SK-N-DZ (cell line): ENCODE measurements around the gene CTBP2.

Experiments
- DNase-seq: peaks from one replicate; pipeline ENCODE4 v3.0.0-alpha.2; 2015; ENCODE audit warnings: low spot score

Gene CTBP2

DNA sequence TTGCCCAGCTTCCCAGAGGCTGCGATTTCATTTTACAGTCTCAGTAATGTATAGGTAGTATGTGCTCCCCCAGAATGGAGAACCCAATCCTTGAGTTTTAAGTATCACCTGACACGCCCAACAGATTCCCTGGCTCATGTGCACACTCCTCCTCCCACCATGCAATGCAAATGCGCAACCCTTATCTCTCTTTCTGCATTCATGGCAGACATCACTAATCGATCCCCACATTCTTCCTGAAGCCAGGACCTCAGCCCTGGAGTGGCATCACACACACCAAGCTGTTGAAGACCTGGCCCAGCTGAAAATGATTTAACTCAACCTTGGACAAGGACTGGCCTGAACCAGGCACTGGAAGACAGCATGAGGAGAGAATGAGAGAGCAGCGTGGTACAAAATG, 150.0 kb downstream of the CTBP2 start:
- no peak for DNase-seq

DNA sequence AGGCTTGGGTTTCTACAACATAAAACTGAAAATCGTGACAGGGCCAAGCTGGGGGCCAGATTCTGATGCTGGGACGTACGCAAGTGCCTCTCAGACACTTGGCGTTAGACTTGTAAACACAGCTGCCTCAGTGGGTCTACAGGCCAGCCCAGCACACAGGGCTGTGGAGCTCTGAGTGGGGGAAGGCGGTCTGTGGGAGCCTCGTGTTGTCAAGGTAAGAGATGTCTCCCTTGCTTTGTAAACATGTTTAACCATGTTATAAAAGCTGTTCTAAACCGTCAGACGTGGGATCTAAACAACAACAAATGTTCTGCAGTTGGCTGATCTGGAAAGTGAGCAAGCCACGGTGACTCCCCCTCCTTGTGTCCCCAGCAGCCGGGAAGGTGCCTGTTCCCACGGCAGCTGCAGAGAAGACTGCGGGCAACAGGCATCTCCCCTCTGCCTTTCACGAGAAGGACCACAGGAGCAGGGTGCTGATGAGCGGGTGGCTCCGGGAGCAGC, 150.7 kb downstream of the CTBP2 start:
- DNase-seq: no peak

DNA sequence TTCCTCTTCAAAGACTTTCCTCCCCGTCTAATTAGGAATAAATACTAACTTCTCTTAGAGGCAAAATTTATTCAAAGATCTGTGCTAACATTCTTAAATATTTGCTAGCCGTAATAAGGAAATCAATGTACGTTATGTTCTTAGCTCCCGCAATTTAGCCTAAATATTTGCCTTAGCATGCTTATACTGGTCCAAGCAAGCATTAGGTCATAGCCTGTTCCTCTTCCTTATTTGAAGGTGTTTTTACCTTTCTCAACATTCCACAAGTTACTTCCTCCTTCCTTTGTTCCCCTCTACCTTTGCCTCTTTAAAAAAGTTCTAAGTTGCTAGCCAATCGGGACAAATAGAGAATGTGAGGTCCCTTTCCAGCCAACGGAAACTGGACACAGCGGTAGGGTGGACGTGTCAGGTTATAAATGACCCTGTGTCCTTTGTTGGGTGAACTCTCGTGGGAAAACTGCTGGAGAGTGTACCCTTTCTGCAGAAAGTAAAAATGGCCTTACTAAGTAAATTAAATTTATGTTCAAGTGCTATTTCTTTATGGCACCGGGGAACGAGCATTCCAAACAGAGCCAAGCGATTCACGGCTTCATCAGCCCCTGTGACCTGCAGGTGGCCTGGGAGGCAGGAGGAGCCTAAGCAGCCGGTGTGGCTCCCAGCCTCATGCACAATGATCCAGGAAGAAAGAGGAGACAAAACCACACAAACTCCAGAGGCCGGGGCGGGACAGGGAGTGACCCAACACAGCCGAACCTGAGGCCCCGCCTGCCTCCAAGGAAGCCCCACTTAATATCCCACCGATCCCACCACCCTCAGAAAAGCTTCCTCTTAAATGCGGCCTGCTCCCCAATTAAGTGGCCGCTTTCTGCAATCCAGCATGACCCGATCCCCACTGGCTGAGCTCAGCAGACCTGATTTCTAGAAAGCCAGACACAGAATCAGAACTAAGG, 151.4 kb downstream of the CTBP2 start:
- no peak for DNase-seq

DNA sequence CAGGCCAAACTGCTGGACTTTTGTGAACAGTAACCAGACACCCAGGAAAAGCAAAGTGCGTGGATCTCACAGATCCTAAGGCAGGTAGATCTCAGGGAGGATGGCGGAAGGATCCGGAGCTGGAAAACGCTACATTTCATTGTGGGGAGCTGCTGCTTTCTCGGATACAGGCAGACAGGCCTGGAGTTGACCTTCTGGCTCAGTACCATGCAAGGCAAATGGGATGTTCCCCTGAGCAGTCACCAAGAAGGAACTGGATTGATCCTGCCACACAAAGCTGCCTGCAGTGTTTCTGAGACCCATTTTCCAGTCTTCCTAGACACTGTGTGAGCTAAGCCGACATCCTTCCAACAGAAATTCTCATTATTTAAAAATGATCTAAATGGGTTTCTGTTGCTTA, 152.9 kb downstream of the CTBP2 start:
- no peak for DNase-seq

DNA sequence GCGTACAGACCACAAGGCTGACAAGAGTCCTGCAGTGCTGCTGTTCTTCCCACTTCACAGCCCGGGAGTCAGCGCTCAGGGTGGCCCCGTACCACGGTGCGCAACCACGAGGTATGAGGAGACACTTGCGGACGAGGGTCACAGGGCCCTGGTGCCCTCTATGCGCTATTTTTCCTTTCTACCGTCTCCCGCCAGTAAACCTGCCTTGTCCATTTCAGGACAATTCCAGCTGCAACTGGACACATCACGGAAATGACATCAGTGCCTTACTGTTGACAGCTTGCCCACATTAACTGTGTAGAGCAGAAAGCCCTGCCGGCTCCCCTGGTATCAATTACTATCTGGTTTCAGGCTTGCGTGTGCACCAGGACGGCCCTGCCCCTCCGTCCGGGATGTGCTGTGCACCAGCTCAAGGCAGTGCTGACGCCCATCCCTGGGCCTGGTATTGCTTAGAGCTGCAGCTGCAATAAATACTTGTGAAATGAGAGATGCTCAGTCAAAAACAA, 153.4 kb downstream of the CTBP2 start:
- DNase-seq: no peak

DNA sequence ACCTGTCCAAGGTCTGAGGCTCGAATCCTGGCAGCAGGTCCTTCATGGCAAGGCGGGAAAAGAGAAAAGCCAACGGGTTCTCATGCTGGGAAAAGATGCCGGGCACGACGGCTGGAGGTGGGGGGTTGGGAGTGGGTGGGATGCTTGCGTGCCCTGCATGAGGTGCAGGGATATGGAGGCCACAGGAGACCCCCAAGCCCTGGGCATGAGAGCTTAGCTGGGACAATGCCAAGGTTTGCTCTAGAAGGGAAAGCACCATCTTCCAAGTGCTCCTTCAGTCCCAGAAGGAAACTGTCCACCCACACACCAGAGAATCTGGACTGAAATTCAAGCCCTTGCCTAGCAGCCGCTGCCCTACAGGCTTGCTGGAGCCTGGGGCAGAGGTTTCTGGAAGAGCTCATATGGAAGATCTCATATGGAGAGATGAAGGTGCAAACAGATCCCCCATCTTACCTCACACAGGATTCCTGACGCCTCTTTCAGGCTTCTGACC, 154.1 kb downstream of the CTBP2 start:
- DNase-seq: no peak

DNA sequence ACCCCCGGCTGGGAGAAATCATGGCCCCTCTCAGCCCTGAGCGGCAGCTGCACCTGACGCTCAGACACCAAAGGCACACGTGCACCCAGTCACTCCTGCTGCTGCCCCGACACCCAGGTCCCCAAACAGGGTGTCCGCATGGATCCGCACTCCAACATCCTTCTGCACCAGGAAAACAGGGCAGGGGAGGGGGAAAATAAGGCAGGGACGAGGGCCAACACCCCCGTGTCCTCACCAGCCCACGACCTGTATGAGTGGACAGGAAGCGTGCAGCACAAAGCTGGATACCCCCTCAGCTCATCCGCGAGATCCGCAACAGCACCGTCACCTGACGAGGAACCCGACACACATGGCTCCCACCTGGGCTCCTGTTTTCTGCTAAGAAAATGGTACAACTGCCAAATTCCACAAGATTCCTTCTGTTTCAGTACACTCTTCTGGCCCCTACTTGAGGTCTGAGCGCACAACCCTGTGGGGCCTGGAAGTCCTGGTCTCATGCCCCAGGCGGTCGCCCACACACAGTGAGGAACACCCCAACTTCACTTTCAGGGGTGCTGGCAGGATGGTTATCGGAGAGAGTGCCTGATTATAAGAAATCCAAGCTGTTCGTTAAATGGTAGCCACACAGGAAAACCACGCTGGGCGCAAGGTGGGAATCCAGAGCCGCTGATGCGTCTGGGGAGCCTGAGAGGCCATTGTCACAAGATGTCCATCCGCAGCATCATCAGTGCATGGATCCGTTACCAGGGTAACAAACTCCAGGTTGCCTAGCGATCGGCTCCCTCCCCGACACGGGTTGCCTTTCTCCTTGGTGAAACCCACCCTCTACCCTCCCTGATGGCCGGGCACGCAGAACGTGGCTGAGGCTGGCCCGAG, 154.8 kb downstream of the CTBP2 start:
- no peak for DNase-seq

DNA sequence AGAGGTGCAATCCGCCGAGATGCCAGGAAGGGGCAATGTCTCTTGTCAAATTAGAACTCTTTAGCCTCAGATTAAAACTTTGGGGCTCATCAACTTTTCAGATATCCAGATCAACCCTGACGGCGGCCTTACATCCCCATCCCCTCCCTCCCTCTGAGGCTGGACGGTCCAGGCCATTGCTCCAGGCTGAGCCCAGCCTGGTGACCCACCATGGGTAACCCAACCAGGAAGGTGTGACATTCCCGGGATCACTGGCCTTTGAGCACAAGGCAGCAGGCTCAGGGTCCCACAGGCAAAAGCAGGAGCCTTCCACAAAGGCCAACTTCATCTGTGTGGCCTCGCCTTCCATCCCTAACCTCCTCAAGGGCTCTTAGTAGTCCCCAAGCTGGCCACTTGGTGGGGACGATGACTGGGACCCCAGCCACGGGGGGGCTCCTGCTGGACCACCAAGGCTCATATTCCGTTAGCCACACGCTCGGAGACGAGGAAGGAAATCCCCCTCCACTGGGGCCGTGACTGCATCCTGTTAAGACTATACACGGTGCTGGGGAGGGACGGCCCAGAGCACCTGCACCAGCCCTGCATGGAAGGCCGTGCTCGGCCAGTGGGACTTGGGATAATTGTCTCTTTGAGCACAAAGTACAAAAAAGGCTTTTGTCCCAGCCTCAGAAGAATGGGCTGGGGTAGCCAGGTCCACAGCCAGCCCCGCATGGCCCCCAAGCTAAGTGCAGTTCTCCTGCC, 155.6 kb downstream of the CTBP2 start:
- no peak for DNase-seq

DNA sequence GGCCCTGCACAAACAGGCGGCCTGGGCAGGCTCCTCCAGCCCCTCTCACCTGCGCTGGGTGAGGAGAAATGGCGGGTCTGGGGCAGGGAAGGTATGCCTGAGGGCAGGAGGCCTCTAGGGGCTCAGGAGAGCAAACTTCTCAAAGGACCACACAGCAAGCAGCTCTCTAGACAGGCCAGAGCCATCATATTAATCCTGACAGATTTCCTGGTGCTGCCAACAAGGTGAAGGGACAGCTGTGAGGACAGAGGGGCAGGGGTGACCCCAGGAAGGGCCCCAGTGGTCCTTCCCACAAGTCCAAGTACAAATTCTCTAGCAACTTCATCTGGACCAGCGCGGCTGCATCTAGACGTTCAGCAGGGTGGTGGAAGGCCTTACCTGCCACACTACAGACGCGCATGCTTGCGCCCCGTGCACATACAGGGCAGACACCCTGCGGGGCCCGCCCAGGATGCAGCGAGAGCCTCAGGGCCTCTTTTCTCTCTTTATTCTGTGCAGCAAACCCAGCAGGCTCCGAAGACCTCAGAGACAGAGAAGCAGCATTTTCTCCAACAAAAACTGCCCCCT, 156.4 kb downstream of the CTBP2 start:
- DNase-seq: no peak

DNA sequence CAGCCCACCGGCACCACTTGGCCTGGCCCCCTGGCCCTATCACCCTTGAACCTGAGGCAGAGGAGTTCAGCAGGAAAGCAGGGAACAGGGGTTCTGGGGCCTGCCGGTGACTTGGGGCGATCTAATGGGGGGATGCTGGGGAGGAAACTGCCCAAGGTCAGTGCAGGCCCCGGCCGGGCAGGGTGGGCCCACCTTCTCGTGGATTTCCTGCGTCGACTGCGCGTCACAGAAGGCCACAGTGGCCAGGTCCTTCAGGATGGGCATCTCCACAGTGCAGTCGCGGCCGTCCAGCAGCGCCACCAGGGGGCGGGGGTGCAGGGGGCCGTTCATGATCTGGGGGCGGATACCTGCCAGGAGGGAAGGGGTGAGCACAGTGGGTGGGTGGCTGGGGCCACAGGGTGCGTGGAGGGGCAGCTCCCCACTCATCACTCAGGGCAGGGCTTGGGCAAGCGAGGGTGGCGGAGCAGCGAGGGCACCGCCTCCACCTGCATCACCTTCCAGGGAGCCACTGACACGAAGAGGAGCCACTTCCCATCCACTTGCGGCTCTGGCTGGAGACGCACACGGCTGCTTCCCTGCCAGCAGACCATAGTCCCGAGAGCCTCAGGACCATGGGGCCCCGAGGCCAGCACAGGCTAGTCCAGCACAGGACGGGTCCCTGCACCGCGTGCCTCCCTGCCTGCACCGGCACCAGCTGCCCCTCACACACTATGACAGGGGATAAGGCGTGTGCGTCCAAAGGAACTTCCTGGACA, 157.0 kb downstream of the CTBP2 start:
- no peak for DNase-seq

DNA sequence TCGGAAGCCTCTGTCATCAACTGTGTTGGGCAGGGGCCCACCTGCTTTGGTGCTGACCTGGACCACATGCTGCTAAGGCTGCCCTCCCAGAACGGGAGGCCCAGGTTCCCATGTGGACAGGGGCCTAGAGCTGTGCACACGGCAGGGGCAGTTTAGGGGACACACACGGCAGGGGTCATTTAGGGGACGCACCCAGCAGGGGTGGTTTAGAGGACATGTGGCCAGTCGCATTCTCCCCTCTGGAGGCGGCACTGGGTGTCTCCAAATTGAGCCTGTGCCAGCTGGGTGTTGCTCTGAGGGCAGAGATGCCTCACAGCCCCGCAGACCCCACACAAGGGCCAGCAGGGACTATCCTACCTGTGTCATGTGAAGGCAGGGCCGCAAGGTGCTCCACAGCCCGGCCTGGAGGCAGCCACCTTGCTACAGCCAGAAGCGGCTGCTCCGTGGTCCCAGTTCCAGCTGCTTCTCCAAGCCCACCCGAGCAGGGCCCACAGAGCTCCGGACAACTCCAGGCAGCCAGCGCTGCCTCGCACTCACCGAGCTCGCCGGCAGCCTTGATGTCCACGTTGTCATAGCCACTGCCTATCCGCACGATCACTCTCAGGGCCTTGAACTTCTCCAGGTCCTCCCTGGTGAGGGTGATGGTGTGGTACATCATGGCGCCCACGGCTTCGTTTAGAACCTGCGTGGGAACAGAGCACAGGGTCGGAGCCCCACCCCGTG, 157.8 kb downstream of the CTBP2 start:
- no peak for DNase-seq

DNA sequence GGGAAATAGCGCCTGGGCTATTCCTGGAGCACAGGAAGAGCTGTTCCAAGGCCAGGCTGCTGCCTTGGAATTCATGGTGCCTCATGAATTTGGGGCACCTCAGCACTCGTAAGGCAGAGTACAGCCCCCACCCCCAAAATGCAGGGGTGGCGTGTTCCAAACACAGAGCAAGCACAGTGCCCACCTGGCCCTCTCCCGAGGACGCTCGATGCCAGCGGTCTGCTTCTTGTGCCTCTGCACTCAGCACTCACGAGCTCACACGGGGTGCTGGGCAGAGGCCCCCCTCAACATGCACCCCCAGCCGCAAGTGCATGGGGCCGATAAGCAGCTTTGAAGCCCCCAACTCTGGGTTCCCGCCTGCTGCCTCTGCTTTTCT, 158.3 kb downstream of the CTBP2 start:
- no peak for DNase-seq

DNA sequence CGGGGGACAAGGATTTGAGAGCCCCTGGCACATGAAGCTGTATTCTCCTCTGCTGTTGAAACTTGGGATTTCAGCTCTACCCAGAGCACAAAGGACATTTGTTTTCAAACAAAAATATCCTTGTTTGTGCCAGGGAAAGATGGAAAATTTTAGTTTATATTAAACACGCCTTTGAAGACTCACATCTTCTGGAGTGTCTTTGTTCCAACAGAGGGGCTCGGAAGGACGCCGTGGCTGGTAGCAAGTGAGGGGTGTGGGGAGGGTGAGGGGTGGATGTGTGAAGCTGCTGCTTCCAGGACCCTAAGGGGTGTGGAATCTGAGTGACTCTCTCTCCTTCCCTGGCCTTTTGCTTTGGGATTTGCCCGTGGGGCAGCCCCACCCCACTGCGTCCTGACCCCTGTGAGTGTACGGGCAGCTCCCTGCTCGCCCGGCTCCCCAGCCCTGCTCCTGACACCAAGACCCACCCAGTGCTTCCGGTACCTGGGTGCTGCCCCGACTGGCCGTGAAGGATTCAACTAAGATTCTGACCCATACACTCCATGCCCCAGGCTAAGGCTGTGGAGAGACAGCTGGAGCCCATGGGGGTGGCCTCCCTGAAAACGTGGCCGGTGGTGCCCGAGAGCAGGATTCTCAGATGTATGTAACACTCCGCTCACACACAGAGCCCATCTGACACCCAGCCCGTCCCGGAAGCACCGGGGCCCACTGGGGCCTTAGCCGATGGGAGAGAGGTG, 158.9 kb downstream of the CTBP2 start:
- no peak for DNase-seq

DNA sequence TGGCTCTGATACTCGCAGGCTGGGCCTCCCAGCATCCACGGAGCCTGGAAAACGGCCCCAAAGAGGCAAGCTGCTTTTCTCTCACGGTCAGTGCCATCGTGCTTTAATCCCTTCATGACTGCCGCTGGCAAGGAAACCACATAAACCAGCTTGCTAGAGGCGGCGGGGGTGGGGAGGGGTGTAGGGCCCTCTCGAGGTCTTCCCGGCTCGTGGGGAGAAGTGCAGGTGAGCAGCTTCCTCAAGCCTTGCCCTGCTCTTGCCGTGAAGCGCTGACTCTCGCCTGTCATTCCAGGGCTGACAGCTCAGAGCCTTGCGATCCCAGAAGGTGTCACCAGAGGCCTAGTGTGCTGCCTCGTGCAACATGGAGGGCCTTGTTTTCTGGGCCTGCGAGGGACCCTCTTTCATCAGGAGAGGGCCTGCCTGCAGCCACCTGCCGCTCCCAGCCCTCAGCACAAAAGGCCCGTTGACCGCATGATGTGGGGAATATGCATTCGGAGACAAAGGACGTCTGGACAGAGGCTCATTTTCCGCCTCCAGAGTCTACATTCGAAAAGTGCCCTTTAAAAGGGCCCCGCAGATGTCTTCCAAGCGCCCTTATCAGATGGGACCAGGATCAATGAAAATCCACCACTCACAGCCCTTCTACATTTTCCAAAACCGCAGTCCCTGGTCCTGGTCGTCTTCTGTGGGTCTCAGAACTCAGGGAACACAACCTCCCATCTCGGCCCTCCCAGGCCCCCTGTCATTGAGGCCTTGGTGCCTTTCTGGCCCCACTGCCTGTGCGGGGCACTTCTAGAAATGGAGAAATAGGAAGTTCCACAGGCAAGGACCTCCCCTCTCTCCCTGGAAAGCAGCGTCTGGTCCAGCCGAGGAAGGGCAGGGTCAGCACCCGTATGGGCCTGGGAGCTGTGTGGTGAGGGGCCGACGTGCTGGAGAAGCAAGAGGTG, 159.7 kb downstream of the CTBP2 start:
- DNase-seq: peak; percentile 57

DNA sequence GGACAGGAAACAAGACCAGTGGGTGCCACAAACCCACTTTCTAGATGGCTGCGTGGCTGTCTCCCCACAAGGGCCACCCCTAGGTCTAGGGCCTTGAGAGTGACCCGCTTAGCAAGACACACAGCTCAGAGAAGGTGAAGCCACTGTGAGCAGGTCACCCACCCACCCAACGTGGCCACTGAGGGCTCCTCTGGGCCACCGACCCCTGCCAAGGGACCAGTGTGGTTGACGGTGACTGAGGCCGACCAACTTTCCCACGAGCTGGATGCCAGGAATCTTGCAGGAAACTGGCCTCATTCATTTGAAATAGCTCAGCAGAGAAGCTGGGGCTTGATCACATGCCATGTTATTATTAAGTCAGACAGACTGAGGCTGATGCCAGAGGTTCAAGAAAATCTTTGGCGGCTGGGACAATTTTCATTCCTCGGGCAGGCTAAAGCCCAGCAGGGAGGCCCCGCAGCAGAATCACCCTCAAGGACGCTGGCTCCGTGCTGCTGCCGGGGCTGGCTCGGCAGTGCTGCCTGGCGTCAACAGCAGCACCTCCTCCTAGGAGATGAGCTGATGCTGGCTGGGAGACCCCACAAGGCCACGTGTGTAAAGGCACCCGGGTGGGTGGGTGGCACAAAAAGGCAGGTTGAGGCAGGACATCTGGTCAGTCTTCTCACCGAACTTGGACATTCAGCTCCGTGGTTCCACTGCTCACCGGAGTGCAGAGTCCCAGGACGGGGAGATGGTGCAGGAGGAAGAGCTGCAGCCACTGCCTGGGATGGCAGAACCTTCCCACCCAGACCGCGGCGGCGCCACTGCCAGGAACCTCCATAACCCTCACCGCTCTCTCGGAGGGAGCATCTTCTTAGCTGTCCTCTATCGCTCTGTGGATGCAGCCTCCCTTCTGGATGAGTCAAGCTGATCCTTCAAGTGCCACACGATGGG, 160.7 kb downstream of the CTBP2 start:
- DNase-seq: no peak

DNA sequence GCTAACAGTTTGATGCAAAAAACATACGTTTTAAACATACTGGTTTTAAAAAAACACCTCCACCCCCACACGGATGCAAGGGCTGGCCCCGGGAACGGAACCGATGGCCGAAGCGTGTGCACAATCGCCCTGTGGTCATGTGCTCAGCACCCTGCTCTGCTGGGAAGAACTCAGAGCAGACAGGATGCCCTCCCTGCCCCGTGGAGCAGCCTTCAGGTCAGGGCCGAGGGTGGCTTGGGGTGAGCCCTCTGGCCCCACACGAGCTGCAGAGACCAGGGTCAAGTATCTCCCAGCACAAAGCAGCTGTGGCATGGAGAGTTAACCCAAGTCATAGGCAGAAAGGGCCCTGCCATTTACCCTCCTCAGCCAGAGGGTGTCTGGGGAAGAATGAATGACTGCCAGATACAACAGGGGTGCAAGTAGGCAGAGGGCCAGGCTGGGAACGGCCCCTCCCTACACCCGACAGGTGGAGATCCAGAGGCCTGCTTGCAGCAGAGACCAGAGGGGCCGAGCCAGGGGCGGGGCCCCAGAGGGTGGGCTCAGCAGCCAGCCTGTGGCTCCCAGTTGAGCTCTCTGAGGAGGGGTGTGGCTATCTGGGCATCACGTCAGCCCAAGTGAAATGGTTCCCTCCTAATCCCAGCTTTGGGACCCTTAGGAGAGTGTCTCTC, 161.6 kb downstream of the CTBP2 start:
- DNase-seq: no peak
